ENCODE measurements around the gene PRR3.
A peak's percentile ranks its signal among the peaks of the same experiment; 100 is the strongest.

DNA sequence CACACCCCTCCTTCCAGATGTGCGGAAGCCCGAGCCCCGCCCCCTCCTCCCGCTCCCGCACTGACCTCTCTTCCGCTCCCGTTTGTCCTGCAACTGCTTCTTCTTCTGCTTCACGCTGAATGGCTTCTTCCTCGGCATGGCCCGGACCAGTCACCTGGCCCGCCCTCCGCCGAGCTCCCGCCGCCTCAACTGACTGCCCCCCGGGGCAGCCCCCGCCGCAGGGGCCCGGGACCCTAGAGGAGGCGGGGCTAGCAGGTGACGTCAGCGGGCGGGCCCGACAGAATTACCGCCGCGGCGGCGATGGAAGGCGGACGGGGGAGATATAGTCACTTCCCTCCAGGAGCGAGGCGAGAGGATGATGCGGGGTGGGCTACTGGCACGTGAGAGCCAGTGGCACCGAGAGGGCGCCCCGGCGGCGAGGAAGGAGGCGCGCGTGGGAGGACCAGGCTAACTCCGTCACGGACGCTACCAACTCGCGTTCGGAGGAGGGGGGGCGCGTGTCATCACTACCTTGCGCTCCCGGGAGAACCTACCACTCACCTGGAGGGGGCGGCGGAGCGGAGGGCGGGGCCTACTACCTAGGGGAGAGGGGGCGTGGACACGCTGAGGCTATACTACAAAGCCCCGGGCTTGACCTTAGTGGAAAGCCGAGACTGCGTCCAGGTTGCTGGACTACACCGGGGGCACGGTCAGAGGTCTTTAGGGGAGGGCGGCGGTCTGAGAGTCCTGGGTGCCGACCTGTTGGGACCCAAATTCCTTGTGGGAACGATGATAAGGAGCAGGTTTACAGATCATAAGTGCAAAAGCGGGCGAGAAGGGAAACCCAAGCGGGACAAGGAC lies 809 bp upstream of the PRR3 start, which contains the start of gene GNL1:
- TF ChIP-seq POLR2A (IDR thresholded peaks at IDR 0.05): peak in 1 of 2 donors; percentile 42
- TF ChIP-seq, protein P1, sequence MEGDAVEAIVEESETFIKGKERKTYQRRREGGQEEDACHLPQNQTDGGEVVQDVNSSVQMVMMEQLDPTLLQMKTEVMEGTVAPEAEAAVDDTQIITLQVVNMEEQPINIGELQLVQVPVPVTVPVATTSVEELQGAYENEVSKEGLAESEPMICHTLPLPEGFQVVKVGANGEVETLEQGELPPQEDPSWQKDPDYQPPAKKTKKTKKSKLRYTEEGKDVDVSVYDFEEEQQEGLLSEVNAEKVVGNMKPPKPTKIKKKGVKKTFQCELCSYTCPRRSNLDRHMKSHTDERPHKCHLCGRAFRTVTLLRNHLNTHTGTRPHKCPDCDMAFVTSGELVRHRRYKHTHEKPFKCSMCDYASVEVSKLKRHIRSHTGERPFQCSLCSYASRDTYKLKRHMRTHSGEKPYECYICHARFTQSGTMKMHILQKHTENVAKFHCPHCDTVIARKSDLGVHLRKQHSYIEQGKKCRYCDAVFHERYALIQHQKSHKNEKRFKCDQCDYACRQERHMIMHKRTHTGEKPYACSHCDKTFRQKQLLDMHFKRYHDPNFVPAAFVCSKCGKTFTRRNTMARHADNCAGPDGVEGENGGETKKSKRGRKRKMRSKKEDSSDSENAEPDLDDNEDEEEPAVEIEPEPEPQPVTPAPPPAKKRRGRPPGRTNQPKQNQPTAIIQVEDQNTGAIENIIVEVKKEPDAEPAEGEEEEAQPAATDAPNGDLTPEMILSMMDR (IDR thresholded peaks at IDR 0.05): peak in 1 of 12 donors; percentile 3

All from heart left ventricle (tissue), 13 donors.